ENCODE measurements around the gene ZNF473. TPM values are rescaled to one million over a fixed set of nuclear protein-coding genes. Genes with fewer than 3 reads are reported as not detected.

The ZNF473 gene
- total RNA-seq, 1 donor from 2014 or later: 12.4 TPM

DNA sequence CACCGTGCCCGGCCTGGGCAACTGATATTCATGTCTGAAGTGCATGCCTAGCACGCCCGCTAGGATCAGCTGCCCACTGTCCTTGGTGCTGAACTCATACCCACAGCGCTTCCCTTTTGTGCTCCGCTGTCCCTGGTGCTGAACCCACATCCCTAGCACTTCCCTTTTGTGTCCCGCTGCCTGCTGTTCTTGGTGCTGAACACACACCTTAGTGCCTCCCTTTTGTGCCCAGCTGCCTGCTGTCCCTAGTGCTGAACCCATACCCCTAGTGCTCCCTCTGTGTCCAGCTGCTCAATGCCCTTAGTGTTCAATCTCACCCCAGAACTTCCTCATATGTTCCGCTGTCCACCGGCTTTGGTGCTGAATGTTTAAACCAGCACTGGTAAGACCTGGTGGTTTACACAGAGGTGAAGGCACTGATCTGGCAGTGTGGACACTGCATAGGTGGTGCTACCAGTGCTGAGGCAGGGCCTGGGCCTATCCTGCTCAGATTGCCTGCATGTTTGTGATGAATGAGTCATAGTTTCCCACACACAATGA lies 38.6 kb upstream of the ZNF473 start:
- TF ChIP-seq, protein P1, sequence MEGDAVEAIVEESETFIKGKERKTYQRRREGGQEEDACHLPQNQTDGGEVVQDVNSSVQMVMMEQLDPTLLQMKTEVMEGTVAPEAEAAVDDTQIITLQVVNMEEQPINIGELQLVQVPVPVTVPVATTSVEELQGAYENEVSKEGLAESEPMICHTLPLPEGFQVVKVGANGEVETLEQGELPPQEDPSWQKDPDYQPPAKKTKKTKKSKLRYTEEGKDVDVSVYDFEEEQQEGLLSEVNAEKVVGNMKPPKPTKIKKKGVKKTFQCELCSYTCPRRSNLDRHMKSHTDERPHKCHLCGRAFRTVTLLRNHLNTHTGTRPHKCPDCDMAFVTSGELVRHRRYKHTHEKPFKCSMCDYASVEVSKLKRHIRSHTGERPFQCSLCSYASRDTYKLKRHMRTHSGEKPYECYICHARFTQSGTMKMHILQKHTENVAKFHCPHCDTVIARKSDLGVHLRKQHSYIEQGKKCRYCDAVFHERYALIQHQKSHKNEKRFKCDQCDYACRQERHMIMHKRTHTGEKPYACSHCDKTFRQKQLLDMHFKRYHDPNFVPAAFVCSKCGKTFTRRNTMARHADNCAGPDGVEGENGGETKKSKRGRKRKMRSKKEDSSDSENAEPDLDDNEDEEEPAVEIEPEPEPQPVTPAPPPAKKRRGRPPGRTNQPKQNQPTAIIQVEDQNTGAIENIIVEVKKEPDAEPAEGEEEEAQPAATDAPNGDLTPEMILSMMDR (IDR thresholded peaks at IDR 0.05; ENCODE audit: unreplicated experiment): no peak
- Mint-ChIP-seq H3K9me3 (no peaks in the 10 kb centered on the region), H3K27ac (peak overlapping the region; percentile 60), H3K27me3 (ENCODE audit: low read depth) (no peaks in the 10 kb centered on the region), H3K4me1 (no peaks in the 10 kb centered on the region), H3K36me3 (peaks cover 26% of the 10 kb centered on the region), H3K4me3 (no peak overlapping the region)
- DNase-seq (ENCODE audit: low spot score in 2 of 2, unreplicated experiment in 2 of 2): peak; percentile 85 to 95

DNA sequence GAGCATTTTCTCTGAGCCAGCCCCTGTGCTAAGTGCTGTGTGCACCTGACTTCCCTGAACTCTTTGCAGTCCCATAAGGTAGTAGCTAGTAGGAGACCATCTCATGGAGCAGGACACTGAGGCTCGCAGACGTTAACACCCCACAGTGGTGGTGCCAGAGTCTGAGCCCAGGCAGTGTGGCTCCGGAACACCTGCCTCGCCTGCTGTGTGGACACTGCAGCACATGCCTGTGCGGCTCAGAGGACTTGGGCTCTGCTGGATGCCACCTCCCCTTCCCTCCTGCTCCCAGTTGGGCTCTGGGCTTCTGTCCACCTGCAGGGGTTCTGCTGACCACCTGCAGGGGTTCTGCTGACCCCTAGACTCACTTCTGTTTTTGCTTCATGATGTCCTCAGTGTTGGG lies 37.8 kb upstream of the ZNF473 start:
- H3K9me3 Mint-ChIP-seq: no peaks in the 10 kb centered on the region
- no peaks in the 10 kb centered on the region for H3K27me3 Mint-ChIP-seq (ENCODE audit: low read depth)
- DNase-seq (ENCODE audit: low spot score in 2 of 2, unreplicated experiment in 2 of 2): no peak
- no peak overlapping the region for H3K27ac Mint-ChIP-seq
- H3K4me3 Mint-ChIP-seq: no peak overlapping the region
- TF ChIP-seq, protein P1 (IDR thresholded peaks at IDR 0.05; ENCODE audit: unreplicated experiment): no peak
- H3K4me1 Mint-ChIP-seq: no peaks in the 10 kb centered on the region
- H3K36me3 Mint-ChIP-seq: peaks cover 33% of the 10 kb centered on the region

DNA sequence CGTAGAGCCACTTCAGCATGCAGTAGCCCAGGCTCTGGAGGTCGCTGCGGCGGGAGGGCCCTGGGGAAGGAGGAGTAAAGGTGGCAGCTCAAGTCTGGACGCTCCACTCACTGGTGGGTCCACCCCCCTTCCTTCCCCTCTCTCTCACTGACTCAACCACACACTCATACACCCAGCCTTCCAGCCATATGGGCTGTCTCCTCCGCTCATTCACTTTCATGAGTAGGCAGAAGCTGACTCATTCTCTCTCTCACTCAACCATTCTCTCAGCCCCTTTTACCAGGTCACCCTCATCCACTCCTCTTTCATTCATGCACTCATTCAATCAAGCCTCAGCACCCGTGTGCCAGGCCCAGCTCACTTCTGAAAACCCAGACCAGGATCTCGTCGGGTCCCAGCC lies 37.4 kb upstream of the ZNF473 start:
- no peak for DNase-seq (ENCODE audit: low spot score in 2 of 2, unreplicated experiment in 2 of 2)
- H3K27me3 Mint-ChIP-seq (ENCODE audit: low read depth): no peaks in the 10 kb centered on the region
- H3K4me1 Mint-ChIP-seq: no peaks in the 10 kb centered on the region
- TF ChIP-seq, protein P1 (IDR thresholded peaks at IDR 0.05; ENCODE audit: unreplicated experiment): no peak
- H3K36me3 Mint-ChIP-seq: peaks cover 35% of the 10 kb centered on the region
- no peak overlapping the region for H3K27ac Mint-ChIP-seq
- no peak overlapping the region for H3K4me3 Mint-ChIP-seq
- H3K9me3 Mint-ChIP-seq: no peaks in the 10 kb centered on the region

DNA sequence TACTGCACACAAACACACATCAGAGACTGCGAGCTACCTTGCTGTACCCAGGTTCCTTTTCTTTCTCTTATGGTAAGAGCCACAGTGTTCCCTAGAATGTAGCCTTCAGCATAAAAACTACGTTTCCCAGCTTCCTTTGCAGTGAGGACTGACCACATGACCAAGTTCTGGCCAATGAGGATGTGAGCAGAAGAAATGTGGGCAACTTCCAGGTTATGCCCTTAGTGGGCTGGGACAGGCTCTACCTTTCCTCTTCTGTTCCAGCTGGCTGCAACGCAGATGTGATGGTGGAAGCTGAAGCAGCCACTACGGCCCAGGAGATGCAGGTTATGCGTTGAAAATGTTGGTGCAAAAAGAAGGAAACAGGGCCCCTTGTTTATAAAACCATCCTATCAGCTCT lies 28.1 kb upstream of the ZNF473 start:
- DNase-seq (ENCODE audit: low spot score in 2 of 2, unreplicated experiment in 2 of 2): no peak
- peaks cover 43% of the 10 kb centered on the region for H3K36me3 Mint-ChIP-seq
- no peaks in the 10 kb centered on the region for H3K27me3 Mint-ChIP-seq (ENCODE audit: low read depth)

DNA sequence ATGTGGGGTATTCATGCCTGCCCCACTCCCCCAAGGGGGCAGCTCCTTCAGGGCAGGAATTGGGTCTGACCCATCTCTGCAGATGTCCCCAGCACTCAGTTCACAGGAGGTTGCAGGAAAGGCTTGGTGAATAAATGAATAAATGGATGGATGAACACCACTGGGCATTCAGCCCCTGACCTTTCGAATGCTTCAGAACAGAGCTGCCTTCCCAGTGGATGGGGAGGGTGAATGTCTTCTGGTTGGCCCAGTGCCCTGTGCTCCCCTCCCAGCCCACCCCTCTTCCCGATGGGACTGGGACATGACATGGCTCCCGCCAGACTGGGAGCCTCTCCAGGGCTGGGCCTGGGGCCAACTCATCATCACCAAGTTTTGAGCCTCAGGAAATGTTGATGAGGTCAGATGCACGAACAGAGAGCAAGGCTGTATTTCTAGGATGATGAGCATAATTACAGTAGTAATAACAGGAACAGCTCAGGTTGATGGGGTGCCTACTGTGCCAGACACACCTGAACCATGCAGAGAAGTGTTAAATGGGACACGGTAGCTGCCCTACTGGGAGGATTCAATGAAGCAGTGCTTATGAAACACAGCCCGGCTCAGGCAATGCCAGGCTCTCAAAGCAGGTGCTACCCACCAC lies 26.3 kb upstream of the ZNF473 start:
- Mint-ChIP-seq H3K9me3 (no peaks in the 10 kb centered on the region), H3K36me3 (peaks cover 29% of the 10 kb centered on the region), H3K4me1 (no peaks in the 10 kb centered on the region), H3K27ac (no peak overlapping the region), H3K4me3 (no peak overlapping the region), H3K27me3 (ENCODE audit: low read depth) (no peaks in the 10 kb centered on the region)
- no peak for DNase-seq (ENCODE audit: low spot score in 2 of 2, unreplicated experiment in 2 of 2)
- TF ChIP-seq, protein P1 (IDR thresholded peaks at IDR 0.05; ENCODE audit: unreplicated experiment): no peak

More for the DNA sequence above, 28.1 kb upstream of the ZNF473 start:
- Mint-ChIP-seq H3K4me3 (no peak overlapping the region), H3K9me3 (no peaks in the 10 kb centered on the region), H3K27ac (no peak overlapping the region), H3K4me1 (no peaks in the 10 kb centered on the region)
- TF ChIP-seq, protein P1 (IDR thresholded peaks at IDR 0.05; ENCODE audit: unreplicated experiment): no peak
